Sigmoid colon (tissue), 4 donors: Measurements from ENCODE around the gene PLS1.

Source experiments
- EP300 ChIP-seq, 4 donors: sonication (generic); formaldehyde crosslinking; IDR thresholded peaks; one replicate each; pipeline ENCODE4 v1.6.1; 2017; ENCODE audit warnings: antibody characterized with exemption in 4 of 4
- POLR2A ChIP-seq, 2 donors: fragments of 450-650 bp; IDR thresholded peaks; one replicate each; pipeline ENCODE4 v1.6.1; 2016; ENCODE audit warnings: antibody characterized with exemption in 2 of 2, mild to moderate bottlenecking in 2 of 2, moderate library complexity in 2 of 2
- POLR2AphosphoS5 ChIP-seq, 4 donors: sonication (generic); formaldehyde crosslinking; IDR thresholded peaks; one replicate each; pipeline ENCODE4 v1.6.1; 2017; ENCODE audit warnings: antibody characterized with exemption in 4 of 4
- TF ChIP-seq, protein P1 (sequence below), 4 experiments: fragments of 450-650 bp in 3 of 4; fragments of 200-600 bp in 1 of 4; IDR thresholded peaks; one replicate each; pipeline ENCODE4 v1.5.1; 2016 to 2019; ENCODE audit warnings: antibody characterized with exemption in 4 of 4, mild to moderate bottlenecking in 3 of 4, moderate library complexity in 2 of 4

DNA sequence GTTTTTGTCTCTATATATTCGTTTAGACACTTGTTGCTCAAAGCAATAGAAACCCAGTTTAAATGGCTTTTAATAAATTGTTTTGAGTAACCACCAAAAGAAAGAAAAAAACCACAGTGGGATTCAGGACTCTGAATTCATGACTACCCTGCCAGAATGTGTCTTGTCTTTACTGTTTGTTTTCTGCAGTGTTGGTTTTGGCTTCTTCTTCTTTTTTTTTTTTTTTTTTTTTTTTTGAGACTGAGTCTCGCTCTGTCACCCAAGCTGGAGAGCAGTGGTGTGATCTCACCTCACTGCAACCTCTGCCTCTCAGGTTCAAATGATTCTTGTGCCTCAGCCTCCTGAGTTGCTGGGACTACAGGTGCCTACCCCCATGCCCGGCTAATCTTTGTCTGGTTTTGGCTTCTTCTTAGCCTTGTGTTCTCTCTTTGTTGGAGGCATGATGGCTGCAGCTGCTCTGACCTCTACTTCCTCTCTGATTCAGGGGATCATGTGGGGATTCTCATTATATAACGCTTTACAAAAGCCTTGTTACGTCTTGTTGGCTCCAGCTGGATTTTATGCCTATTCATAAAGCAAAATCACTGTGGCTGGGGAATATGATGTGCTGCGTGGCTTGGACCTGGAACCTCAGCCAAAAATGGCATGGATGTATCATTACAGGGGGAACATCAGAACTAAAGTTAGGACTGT lies 54.0 kb downstream of the PLS1 start:
- TF ChIP-seq, protein P1, sequence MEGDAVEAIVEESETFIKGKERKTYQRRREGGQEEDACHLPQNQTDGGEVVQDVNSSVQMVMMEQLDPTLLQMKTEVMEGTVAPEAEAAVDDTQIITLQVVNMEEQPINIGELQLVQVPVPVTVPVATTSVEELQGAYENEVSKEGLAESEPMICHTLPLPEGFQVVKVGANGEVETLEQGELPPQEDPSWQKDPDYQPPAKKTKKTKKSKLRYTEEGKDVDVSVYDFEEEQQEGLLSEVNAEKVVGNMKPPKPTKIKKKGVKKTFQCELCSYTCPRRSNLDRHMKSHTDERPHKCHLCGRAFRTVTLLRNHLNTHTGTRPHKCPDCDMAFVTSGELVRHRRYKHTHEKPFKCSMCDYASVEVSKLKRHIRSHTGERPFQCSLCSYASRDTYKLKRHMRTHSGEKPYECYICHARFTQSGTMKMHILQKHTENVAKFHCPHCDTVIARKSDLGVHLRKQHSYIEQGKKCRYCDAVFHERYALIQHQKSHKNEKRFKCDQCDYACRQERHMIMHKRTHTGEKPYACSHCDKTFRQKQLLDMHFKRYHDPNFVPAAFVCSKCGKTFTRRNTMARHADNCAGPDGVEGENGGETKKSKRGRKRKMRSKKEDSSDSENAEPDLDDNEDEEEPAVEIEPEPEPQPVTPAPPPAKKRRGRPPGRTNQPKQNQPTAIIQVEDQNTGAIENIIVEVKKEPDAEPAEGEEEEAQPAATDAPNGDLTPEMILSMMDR (IDR thresholded peaks at IDR 0.05) = no peak
- no peak for TF ChIP-seq EP300 (IDR thresholded peaks at IDR 0.05)
- TF ChIP-seq POLR2A (IDR thresholded peaks at IDR 0.05) = no peak
- no peak for TF ChIP-seq POLR2AphosphoS5 (IDR thresholded peaks at IDR 0.05)
